NOMO-1 treated with dmso at 0.1 percent for 144 hours (cell line): ENCODE results near the gene FANK1.

ENCODE experiments used
- DNase-seq: peaks from one replicate; lab custom pipeline; 2025; ENCODE audit not compliant: unreplicated experiment; lab: John Stamatoyannopoulos, UW

Gene FANK1

GRCh38 chr10:126057494-126057893, 161.1 kb downstream of the FANK1 start:
- DNase-seq, result no peak

GRCh38 chr10:126058104-126058503, 161.7 kb downstream of the FANK1 start:
- no peak for DNase-seq

GRCh38 chr10:126058507-126058906, 162.1 kb downstream of the FANK1 start:
- DNase-seq, result no peak
